Body of pancreas (tissue), 4 donors: ENCODE results near the gene BMAL1. TPM values are rescaled to one million over a fixed set of nuclear protein-coding genes. Genes with fewer than 3 reads are reported as not detected.

Experiments used
- ATAC-seq: fragments of 150-250 bp; one replicate; pipeline ENCODE4 v1.9.1; 2016
- DNase-seq, 4 donors: peaks; one replicate each; pipeline ENCODE4 v3.0.0-alpha.2; 2019
- H3K27ac ChIP-seq, 4 donors: fragments of 200-600 bp; sonication (generic); 1 replicate in 3 of 4; 2 replicates in 1 of 4; pipeline versions ENCODE4 v1.5.1 to v1.6.1; 2016 to 2019; ENCODE audit warnings: mild to moderate bottlenecking in 1 of 4, mixed read lengths in 1 of 4, moderate library complexity in 1 of 4
- H3K27me3 ChIP-seq, 2 donors: fragments of 200-600 bp; sonication (generic); one replicate each; pipeline ENCODE4 v1.6.0; 2016; ENCODE audit warnings: mild to moderate bottlenecking in 1 of 2
- H3K36me3 ChIP-seq, 2 donors: fragments of 200-600 bp; sonication (generic); replicated peaks in 1 of 2; 2 replicates each; pipeline ENCODE4 v1.5.1; 2016; ENCODE audit warnings: low read depth in 2 of 2; ENCODE audit not compliant: insufficient read depth in 1 of 2
- H3K4me1 ChIP-seq: fragments of 200-600 bp; sonication (generic); one replicate; pipeline ENCODE4 v1.6.0; 2016
- H3K4me3 ChIP-seq, 2 donors: fragments of 200-600 bp; sonication (generic); 1 replicate in 1 of 2; 2 replicates in 1 of 2; pipeline ENCODE4 v1.5.1; 2016 to 2019
- H3K9me3 ChIP-seq, 3 donors: fragments of 200-600 bp; sonication (generic); 1 replicate in 2 of 3; 2 replicates in 1 of 3; pipeline ENCODE4 v1.5.1; 2016
- CTCF ChIP-seq, 7 experiments: fragments of 450-650 bp in 4 of 7; fragments of 200-600 bp in 3 of 7; sonication (generic) in 3 of 7; IDR thresholded peaks; one replicate each; pipeline ENCODE4 v1.5.1; 2016 to 2019; ENCODE audit warnings: antibody characterized with exemption in 7 of 7
- POLR2A ChIP-seq, 3 donors: fragments of 450-650 bp; IDR thresholded peaks; one replicate each; pipeline ENCODE4 v1.6.1; 2016; ENCODE audit warnings: antibody characterized with exemption in 3 of 3, mild to moderate bottlenecking in 2 of 3
- WGBS, 2 donors: methylation state at CpG; one replicate each; pipeline ENCODE4 v1.1.5; 2017; 5-methylcytosine and 5-hydroxymethylcytosine counted together
- intact Hi-C: fragments of 100-400 bp; cut with DNase I; formaldehyde crosslinking; loops from one replicate; pipeline ENCODE4 v1.15.1; 2023
- total RNA-seq, 2 donors: library from RNA; depleted of rRNA; stranded (reverse); fragments of >200 nt; gene quantifications; one replicate each; pipeline ENCODE4 v1.1.0, GENCODE V29; 2016

Gene BMAL1
- total RNA-seq, 2 donors from 2014 or later: 19.5 to 35.3 TPM

- Histone ChIP-seq H3K36me3 (peaks cover 0 to 22% of the 10 kb centered on the region in 2 donors), H3K9me3 (no peaks in the 10 kb centered on the region), H3K27ac (no peak overlapping the region), H3K27me3 (no peaks in the 10 kb centered on the region), H3K4me1 (no peaks in the 10 kb centered on the region), H3K4me3 (no peak overlapping the region)
- DNase-seq: no peak
- TF ChIP-seq POLR2A (IDR thresholded peaks at IDR 0.05): no peak
- TF ChIP-seq CTCF (IDR thresholded peaks at IDR 0.05): no peak
- no peak for ATAC-seq
- 90 to 94% methylated on average over 7 of the region's 7 CpGs for WGBS, 2 donors
- intact Hi-C loops: no loop called here
Measured at GRCh38 chr11:13366266-13367026, 88.9 kb downstream of the BMAL1 start.

- intact Hi-C loops: no loop called here
- no peaks in the 10 kb centered on the region for H3K27me3 ChIP-seq
- no peak overlapping the region for H3K4me3 ChIP-seq
- ATAC-seq (no peak), DNase-seq (no peak)
- H3K9me3 ChIP-seq: no peaks in the 10 kb centered on the region
- TF ChIP-seq POLR2A (IDR thresholded peaks at IDR 0.05) (no peak), CTCF (IDR thresholded peaks at IDR 0.05) (no peak)
- no peaks in the 10 kb centered on the region for H3K4me1 ChIP-seq
- H3K27ac ChIP-seq: no peak overlapping the region
- 91 to 95% methylated on average over 3 to 4 of the region's 4 CpGs for WGBS, 2 donors
- peaks cover 0 to 24% of the 10 kb centered on the region in 2 donors for H3K36me3 ChIP-seq
Measured at GRCh38 chr11:13367115-13367514, 89.5 kb downstream of the BMAL1 start.

DNA sequence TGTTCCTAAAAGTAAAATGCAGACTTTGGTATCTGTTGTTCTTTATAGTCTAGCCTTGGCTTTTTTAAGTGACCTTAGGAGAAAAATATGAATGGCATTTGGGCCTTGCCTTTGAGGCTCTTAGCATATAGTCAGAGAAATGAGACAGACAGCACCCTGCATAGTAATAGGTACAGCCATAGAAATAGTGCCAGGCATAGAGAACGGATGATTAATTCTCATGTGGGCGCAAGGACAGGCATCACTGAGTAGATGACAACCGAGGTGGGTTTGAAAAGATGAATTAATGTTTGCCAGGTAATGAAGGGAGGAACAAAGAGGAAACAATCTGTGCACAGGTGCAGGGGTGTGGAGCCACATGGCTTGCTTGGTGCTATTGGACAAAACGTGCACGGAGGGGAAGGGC lies 90.5 kb downstream of the BMAL1 start:
- Histone ChIP-seq H3K36me3 (peaks cover 0 to 26% of the 10 kb centered on the region in 2 donors), H3K4me1 (no peaks in the 10 kb centered on the region), H3K27me3 (no peaks in the 10 kb centered on the region), H3K4me3 (no peak overlapping the region), H3K27ac (no peak overlapping the region), H3K9me3 (no peaks in the 10 kb centered on the region)
- 75 to 76% methylated on average over 5 of the region's 5 CpGs for WGBS, 2 donors
- DNase-seq: no peak
- intact Hi-C loops: no loop called here
- ATAC-seq: no peak
- no peak for TF ChIP-seq POLR2A (IDR thresholded peaks at IDR 0.05)

GRCh38 chr11:13373216-13373615 lies 95.6 kb downstream of the BMAL1 start:
- H3K27ac ChIP-seq: no peak overlapping the region
- H3K36me3 ChIP-seq: peaks cover 0 to 24% of the 10 kb centered on the region in 2 donors
- no peak for TF ChIP-seq CTCF (IDR thresholded peaks at IDR 0.05)
- TF ChIP-seq POLR2A (IDR thresholded peaks at IDR 0.05): no peak
- H3K27me3 ChIP-seq: no peaks in the 10 kb centered on the region
- no peaks in the 10 kb centered on the region for H3K4me1 ChIP-seq
- 65 to 100% methylated on average over 2 of the region's 2 CpGs for WGBS, 2 donors
- intact Hi-C loops: no loop called here
- H3K9me3 ChIP-seq: no peaks in the 10 kb centered on the region
- DNase-seq (no peak), ATAC-seq (no peak)
- no peak overlapping the region for H3K4me3 ChIP-seq

DNA sequence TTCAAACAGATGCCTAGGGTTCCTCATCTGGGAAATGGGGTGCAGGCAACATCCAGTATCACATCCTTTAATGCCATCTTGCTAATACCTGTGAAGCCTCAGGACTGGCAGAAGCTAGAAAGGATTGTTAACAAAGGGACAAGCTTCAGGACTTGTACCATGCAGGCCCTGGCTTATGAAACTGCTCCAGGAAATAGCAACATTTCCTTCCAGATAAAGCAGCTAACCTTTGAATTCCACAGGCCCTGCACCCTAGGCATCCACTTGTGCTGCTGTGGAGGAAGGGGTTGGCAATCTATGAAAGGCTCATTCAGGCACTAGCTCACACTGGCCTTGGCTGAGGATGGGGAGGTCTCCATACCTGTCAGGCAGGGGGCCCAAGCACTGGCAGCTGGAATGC lies 98.2 kb downstream of the BMAL1 start:
- no peak for TF ChIP-seq POLR2A (IDR thresholded peaks at IDR 0.05)
- no peak for TF ChIP-seq CTCF (IDR thresholded peaks at IDR 0.05)
- intact Hi-C loops: no loop called here
- Histone ChIP-seq H3K9me3 (no peaks in the 10 kb centered on the region), H3K4me1 (no peaks in the 10 kb centered on the region), H3K4me3 (no peak overlapping the region), H3K27me3 (no peaks in the 10 kb centered on the region), H3K27ac (no peak overlapping the region), H3K36me3 (peaks cover 0 to 16% of the 10 kb centered on the region in 2 donors)
- ATAC-seq (no peak), DNase-seq (no peak)
